Upper lobe of left lung (tissue), 6 donors: ENCODE data around the gene KREMEN2. TPM values are rescaled to one million over a fixed set of nuclear protein-coding genes. Genes with fewer than 3 reads are reported as not detected.

Experiments
- ATAC-seq, 2 donors: fragments of 200-7000 bp; cut with Tn5 transposase; one replicate each; pipeline ENCODE4 v1.9.1; 2022; ENCODE audit warnings: mild to moderate bottlenecking in 2 of 2, moderate library complexity in 2 of 2; ENCODE audit not compliant: low FRiP score in 2 of 2
- DNase-seq, 2 donors: peaks; one replicate each; pipeline ENCODE4 v3.0.0-alpha.2; 2019 to 2020
- H3K27ac ChIP-seq, 4 donors: fragments of 200-600 bp; sonication (generic); one replicate each; pipeline ENCODE4 v1.5.1; 2016 to 2019
- H3K27me3 ChIP-seq, 4 donors: fragments of 200-600 bp; sonication (generic); one replicate each; pipeline ENCODE4 v1.5.1; 2017 to 2019
- H3K36me3 ChIP-seq, 4 donors: fragments of 200-600 bp; sonication (generic); one replicate each; pipeline ENCODE4 v1.5.1; 2016 to 2019
- H3K4me1 ChIP-seq, 4 donors: fragments of 200-600 bp; sonication (generic); one replicate each; pipeline ENCODE4 v1.5.1; 2018 to 2019
- H3K4me3 ChIP-seq, 4 donors: fragments of 200-600 bp; sonication (generic); one replicate each; pipeline ENCODE4 v1.5.1; 2017 to 2019; ENCODE audit warnings: mild to moderate bottlenecking in 2 of 4, moderate library complexity in 1 of 4
- H3K9me3 ChIP-seq, 4 donors: fragments of 200-600 bp; sonication (generic); one replicate each; pipeline ENCODE4 v1.5.1; 2018 to 2019
- CTCF ChIP-seq, 6 experiments: fragments of 450-650 bp in 4 of 6; fragments of 200-600 bp in 2 of 6; sonication (generic) in 2 of 6; IDR thresholded peaks; one replicate each; pipeline ENCODE4 v1.5.1; 2016 to 2019; ENCODE audit warnings: antibody characterized with exemption in 6 of 6
- EP300 ChIP-seq, 4 donors: sonication (generic); formaldehyde crosslinking; IDR thresholded peaks; one replicate each; pipeline ENCODE4 v1.5.1; 2017; ENCODE audit warnings: antibody characterized with exemption in 4 of 4, control low read depth in 2 of 4
- POLR2A ChIP-seq, 4 donors: fragments of 450-650 bp; IDR thresholded peaks; one replicate each; pipeline ENCODE4 v1.5.1; 2016 to 2017; ENCODE audit warnings: antibody characterized with exemption in 4 of 4, mild to moderate bottlenecking in 2 of 4
- POLR2AphosphoS5 ChIP-seq, 2 donors: sonication (generic); formaldehyde crosslinking; IDR thresholded peaks; one replicate each; pipeline ENCODE4 v1.5.1; 2017; ENCODE audit warnings: antibody characterized with exemption in 2 of 2
- WGBS, 2 donors: methylation state at CpG; one replicate each; pipeline ENCODE4 v1.1.5; 2017 to 2018; 5-methylcytosine and 5-hydroxymethylcytosine counted together
- total RNA-seq, 6 donors: library from RNA; depleted of rRNA in 4 of 6; stranded (reverse); fragments of >200 nt in 4 of 6; gene quantifications; one replicate each; pipeline versions ENCODE4 v1.1.0 to v1.2.1, GENCODE V29; 2016 to 2021
- donor health status: DM: no; HTN: no; CAD: no; lungs with moderate emphysema.
- donor health status: DM: no; HTN: yes; CAD: no; lungs with severe emphysema.

The KREMEN2 gene
- total RNA-seq, 6 donors from 2014 or later: not detected

GRCh38 chr16:3008690-3009037, 44.6 kb downstream of the KREMEN2 start:
- H3K27ac ChIP-seq: peak overlapping the region; percentile 58 to 78 (median 74)
- WGBS, 2 donors: 40 to 64% methylated on average over 1 to 4 of the region's 4 CpGs

GRCh38 chr16:3009568-3010390, 45.7 kb downstream of the KREMEN2 start:
- Histone ChIP-seq H3K4me1 (peaks cover 21 to 56% (median 37%) of the 10 kb centered on the region in 4 donors), H3K27ac (peak overlapping the region; percentile 58 to 78 (median 74)), H3K4me3 (no peak overlapping the region), H3K36me3 (no peaks in the 10 kb centered on the region), H3K9me3 (no peaks in the 10 kb centered on the region), H3K27me3 (no peaks in the 10 kb centered on the region)
- peak in 1 of 2 donors; percentile 90 for DNase-seq
- ATAC-seq: peak in 1 of 2 donors; percentile 69
- WGBS, 2 donors: 44 to 45% methylated on average over 10 to 21 of the region's 21 CpGs
- TF ChIP-seq CTCF (IDR thresholded peaks at IDR 0.05) (no peak), EP300 (IDR thresholded peaks at IDR 0.05) (peak in 1 of 4 donors; percentile 40), POLR2AphosphoS5 (IDR thresholded peaks at IDR 0.05) (peak in 1 of 2 donors; percentile 32), POLR2A (IDR thresholded peaks at IDR 0.05) (peak in 2 of 4 donors; percentile 18 to 41)

More at GRCh38 chr16:3008690-3009037, 44.6 kb downstream of the KREMEN2 start:
- H3K9me3 ChIP-seq: no peaks in the 10 kb centered on the region
- DNase-seq: no peak
- H3K4me1 ChIP-seq: peaks cover 22 to 58% (median 38%) of the 10 kb centered on the region in 4 donors
- H3K27me3 ChIP-seq: no peaks in the 10 kb centered on the region
- no peak for ATAC-seq
- TF ChIP-seq CTCF (IDR thresholded peaks at IDR 0.05) (no peak), POLR2AphosphoS5 (IDR thresholded peaks at IDR 0.05) (no peak), EP300 (IDR thresholded peaks at IDR 0.05) (no peak), POLR2A (IDR thresholded peaks at IDR 0.05) (no peak)
- H3K36me3 ChIP-seq: no peaks in the 10 kb centered on the region
- no peak overlapping the region for H3K4me3 ChIP-seq

GRCh38 chr16:3010510-3010909, 46.4 kb downstream of the KREMEN2 start:
- Histone ChIP-seq H3K4me1 (peaks cover 16 to 52% (median 35%) of the 10 kb centered on the region in 4 donors), H3K27ac (peak overlapping the region in 3 of 4 donors; percentile 58 to 78 (median 76)), H3K4me3 (no peak overlapping the region), H3K27me3 (no peaks in the 10 kb centered on the region), H3K9me3 (no peaks in the 10 kb centered on the region), H3K36me3 (no peaks in the 10 kb centered on the region)
- ATAC-seq (no peak), DNase-seq (no peak)
- TF ChIP-seq POLR2A (IDR thresholded peaks at IDR 0.05) (no peak), POLR2AphosphoS5 (IDR thresholded peaks at IDR 0.05) (no peak), CTCF (IDR thresholded peaks at IDR 0.05) (no peak), EP300 (IDR thresholded peaks at IDR 0.05) (no peak)
- 84 to 92% methylated on average over 7 to 8 of the region's 8 CpGs for WGBS, 2 donors

GRCh38 chr16:3012246-3012645, 48.2 kb downstream of the KREMEN2 start:
- peaks cover 0 to under 1% (median 0%) of the 10 kb centered on the region in 4 donors for H3K27me3 ChIP-seq
- no peaks in the 10 kb centered on the region for H3K9me3 ChIP-seq
- ATAC-seq: peak in 1 of 2 donors; percentile 19
- DNase-seq: no peak
- 7 to 16% methylated on average over 13 to 19 of the region's 19 CpGs for WGBS, 2 donors
- no peak overlapping the region for H3K4me3 ChIP-seq
- H3K4me1 ChIP-seq: peaks cover 16 to 43% (median 33%) of the 10 kb centered on the region in 4 donors
- no peak overlapping the region for H3K27ac ChIP-seq
- TF ChIP-seq EP300 (IDR thresholded peaks at IDR 0.05) (no peak), CTCF (IDR thresholded peaks at IDR 0.05) (no peak)
- no peaks in the 10 kb centered on the region for H3K36me3 ChIP-seq
